ENCODE measurements around the gene BRI3. TPM values are rescaled to one million over a fixed set of nuclear protein-coding genes. Genes with fewer than 3 reads are reported as not detected.

The BRI3 gene
- total RNA-seq, 2 donors from 2014 or later: 29.0 to 44.9 TPM

DNA sequence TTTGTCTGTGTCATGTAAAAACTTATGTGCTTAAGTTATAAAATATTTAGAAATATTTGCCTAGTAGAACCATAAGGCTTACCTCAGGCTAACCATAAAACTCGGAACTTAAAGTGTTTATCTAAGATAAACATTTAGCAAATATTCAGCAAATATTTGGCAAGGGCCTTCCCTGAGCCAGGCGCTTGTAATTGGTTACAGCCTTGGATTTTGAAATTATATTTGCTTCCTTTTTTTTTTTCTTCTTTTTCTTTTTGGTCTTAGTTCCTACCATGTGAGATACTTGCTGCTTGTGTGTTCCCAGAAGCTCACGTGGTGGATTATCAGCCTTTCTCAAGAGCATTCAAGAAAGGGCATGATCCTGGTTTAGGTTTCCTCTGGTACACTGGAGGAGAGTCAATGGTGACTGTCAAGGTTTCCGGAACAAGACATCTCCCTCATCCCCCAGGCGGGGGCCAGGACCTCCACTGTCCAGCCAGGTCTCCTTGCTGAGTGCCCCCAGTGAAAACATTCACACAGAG lies 5.2 kb upstream of the BRI3 start:
- peak overlapping the region; percentile 57 to 87 (median 82) for H3K27ac ChIP-seq
- H3K4me3 ChIP-seq: no peak overlapping the region
- H3K4me1 ChIP-seq: peaks cover 56% of the 10 kb centered on the region
- WGBS, 2 donors: 11 to 16% methylated on average over 5 of the region's 5 CpGs
- no peaks in the 10 kb centered on the region for H3K27me3 ChIP-seq
- TF ChIP-seq, protein P1, sequence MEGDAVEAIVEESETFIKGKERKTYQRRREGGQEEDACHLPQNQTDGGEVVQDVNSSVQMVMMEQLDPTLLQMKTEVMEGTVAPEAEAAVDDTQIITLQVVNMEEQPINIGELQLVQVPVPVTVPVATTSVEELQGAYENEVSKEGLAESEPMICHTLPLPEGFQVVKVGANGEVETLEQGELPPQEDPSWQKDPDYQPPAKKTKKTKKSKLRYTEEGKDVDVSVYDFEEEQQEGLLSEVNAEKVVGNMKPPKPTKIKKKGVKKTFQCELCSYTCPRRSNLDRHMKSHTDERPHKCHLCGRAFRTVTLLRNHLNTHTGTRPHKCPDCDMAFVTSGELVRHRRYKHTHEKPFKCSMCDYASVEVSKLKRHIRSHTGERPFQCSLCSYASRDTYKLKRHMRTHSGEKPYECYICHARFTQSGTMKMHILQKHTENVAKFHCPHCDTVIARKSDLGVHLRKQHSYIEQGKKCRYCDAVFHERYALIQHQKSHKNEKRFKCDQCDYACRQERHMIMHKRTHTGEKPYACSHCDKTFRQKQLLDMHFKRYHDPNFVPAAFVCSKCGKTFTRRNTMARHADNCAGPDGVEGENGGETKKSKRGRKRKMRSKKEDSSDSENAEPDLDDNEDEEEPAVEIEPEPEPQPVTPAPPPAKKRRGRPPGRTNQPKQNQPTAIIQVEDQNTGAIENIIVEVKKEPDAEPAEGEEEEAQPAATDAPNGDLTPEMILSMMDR (IDR thresholded peaks at IDR 0.05): no peak
- TF ChIP-seq POLR2A (IDR thresholded peaks at IDR 0.05): no peak
- intact Hi-C loops (cut with DNase I): no loop called here
- ATAC-seq: peak; percentile 28
- no peaks in the 10 kb centered on the region for H3K9me3 ChIP-seq
- DNase-seq: peak; percentile 56 to 84 (median 72)
- no peaks in the 10 kb centered on the region for H3K36me3 ChIP-seq (replicated peaks in 1 of 2; ENCODE audit: insufficient read depth in 1 of 2, low read depth in 2 of 2)

DNA sequence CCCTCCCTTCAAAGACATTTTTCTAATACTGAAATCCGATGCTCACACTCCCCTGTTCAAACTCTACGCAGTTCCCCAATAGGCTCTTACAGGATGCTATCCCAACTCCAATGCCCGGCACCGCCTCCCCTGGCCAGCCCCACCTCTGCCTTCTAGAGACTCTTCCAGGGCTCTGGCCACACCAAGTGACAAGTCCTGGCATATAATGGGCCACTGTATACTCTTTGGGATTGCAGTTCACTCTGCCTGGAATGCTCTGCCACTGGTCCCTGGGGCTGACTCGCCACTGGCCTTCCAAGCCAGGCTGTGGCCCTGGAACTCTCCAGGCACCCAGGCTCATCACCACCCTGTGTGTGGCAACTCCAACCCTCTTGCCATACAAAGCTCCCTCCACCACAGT lies 3.1 kb upstream of the BRI3 start:
- peaks cover 67% of the 10 kb centered on the region for H3K4me1 ChIP-seq
- TF ChIP-seq, protein P1 (IDR thresholded peaks at IDR 0.05): no peak
- no peak for TF ChIP-seq POLR2A (IDR thresholded peaks at IDR 0.05)
- intact Hi-C loops (cut with DNase I): no loop called here
- no peaks in the 10 kb centered on the region for H3K36me3 ChIP-seq (replicated peaks in 1 of 2; ENCODE audit: insufficient read depth in 1 of 2, low read depth in 2 of 2)
- H3K9me3 ChIP-seq: no peaks in the 10 kb centered on the region
- WGBS, 2 donors: 98% methylated on average over 4 to 5 of the region's 5 CpGs
- H3K4me3 ChIP-seq: no peak overlapping the region
- H3K27ac ChIP-seq: peak overlapping the region in 3 of 4 donors; percentile 39 to 100 (median 96)
- ATAC-seq: no peak
- no peaks in the 10 kb centered on the region for H3K27me3 ChIP-seq
- no peak for DNase-seq

DNA sequence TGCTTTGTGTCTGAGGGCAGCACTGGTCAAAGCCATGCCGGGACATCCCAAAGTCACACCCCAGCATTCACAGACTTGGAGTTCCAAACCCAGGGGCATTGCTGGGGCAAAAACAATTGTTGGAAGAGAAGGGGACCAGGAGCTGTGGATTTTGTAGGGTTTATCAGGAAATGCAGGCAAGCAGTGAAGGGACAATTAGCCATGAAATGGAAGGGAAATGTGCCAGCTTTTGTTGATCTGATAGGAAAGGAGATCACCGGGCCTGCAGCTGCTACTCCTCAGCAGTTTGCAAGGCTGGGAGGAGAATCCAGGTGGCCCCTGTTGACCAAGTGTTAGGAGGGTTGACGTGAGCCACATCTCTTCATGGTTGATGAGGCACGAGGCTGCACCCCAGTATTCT lies 2.5 kb upstream of the BRI3 start:
- WGBS, 2 donors: 39 to 40% methylated on average over 4 of the region's 4 CpGs
- Histone ChIP-seq H3K4me3 (no peak overlapping the region), H3K36me3 (replicated peaks in 1 of 2; ENCODE audit: insufficient read depth in 1 of 2, low read depth in 2 of 2) (no peaks in the 10 kb centered on the region), H3K4me1 (peaks cover 68% of the 10 kb centered on the region), H3K27ac (peak overlapping the region in 3 of 4 donors; percentile 39 to 100 (median 96)), H3K9me3 (no peaks in the 10 kb centered on the region), H3K27me3 (no peaks in the 10 kb centered on the region)
- DNase-seq (peak in 2 of 4 donors; percentile 48 to 52), ATAC-seq (no peak)
- TF ChIP-seq, protein P1 (IDR thresholded peaks at IDR 0.05): no peak
- no peak for TF ChIP-seq POLR2A (IDR thresholded peaks at IDR 0.05)
- intact Hi-C loops (cut with DNase I): no loop called here

DNA sequence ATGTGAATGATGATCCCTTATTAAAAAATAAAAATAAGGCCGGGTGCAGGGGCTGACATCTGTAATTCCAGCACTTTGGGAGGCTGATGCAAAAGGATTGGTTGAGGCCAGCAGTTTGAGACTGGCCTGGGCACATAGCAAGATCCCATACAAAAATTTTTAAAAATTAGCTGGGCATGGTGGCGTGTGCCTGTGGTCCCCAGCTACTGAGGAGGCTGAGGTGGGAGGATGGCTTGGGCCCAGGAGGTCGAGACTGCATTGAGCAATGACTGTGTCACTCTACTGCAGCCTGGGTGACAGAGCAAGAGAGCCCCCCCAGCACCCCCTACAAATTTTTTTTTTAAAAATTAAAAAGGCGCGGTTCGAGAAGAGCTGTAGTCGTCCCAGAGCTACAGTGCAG lies 1.2 kb upstream of the BRI3 start:
- Histone ChIP-seq H3K36me3 (replicated peaks in 1 of 2; ENCODE audit: insufficient read depth in 1 of 2, low read depth in 2 of 2) (no peaks in the 10 kb centered on the region), H3K27me3 (no peaks in the 10 kb centered on the region), H3K9me3 (no peaks in the 10 kb centered on the region), H3K4me1 (peaks cover 75% of the 10 kb centered on the region), H3K4me3 (no peak overlapping the region), H3K27ac (peak overlapping the region; percentile 96 to 100 (median 97))
- no peak for DNase-seq
- no peak for ATAC-seq
- WGBS, 2 donors: 30 to 40% methylated on average over 7 of the region's 7 CpGs
- intact Hi-C loops (cut with DNase I): no loop called here
- TF ChIP-seq, protein P1 (IDR thresholded peaks at IDR 0.05): no peak
- TF ChIP-seq POLR2A (IDR thresholded peaks at IDR 0.05): no peak
